ENCODE results near the gene TEX101.
"Not testable (repeated sequence)": the region's sequence is repeated elsewhere in the genome, so short reads cannot be mapped to it uniquely, and the experiment has no call there.

TEX101 gene

DNA sequence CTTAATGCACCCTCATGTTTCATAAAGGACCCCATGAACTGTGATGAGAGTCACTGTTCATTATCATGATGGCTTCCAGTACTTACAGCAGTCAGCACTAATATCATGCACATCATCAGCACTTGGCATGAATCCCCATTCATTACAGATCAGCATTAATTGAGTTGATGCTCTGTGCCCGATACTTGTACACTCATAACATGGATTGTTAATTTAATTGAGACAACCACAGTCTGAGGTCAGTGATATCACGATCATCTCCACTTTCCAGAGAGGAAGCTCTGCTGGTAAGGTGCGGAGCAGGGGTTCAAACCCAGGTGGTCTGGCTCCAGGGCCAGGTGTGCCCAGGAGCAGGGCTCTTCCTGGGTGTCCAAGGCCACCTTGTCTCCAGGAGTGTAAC, 21.2 kb upstream of the TEX101 start:
- H3K36me3 Mint-ChIP-seq (ENCODE audit: low read depth); H3K9me3 Mint-ChIP-seq; H3K4me1 Mint-ChIP-seq (ENCODE audit: low read depth); H3K27me3 Mint-ChIP-seq; H3K4me3 Mint-ChIP-seq; H3K27ac Mint-ChIP-seq; intact Hi-C loops (cut with micrococcal nuclease): not testable (repeated sequence)

DNA sequence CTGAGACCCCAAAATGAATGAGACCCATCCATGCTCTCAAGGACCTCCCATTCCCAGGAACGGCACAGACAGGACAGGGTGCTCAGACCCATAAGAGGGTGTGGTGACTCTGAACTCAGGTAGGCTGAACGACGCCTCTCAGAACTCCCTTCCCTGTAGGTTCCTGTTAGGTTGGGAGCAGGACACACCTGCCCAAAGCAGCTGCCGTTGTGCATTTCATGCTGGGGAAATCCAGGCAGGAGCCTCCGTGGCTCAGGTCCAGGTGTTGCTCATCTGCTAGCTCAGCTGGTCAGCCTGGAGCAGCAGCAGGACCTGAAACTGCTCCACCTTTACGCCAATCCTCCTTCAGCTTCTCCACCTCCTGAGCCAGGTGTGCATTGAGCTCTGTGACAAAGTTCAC, 19.1 kb upstream of the TEX101 start:
- no peak overlapping the region for H3K4me3 Mint-ChIP-seq

DNA sequence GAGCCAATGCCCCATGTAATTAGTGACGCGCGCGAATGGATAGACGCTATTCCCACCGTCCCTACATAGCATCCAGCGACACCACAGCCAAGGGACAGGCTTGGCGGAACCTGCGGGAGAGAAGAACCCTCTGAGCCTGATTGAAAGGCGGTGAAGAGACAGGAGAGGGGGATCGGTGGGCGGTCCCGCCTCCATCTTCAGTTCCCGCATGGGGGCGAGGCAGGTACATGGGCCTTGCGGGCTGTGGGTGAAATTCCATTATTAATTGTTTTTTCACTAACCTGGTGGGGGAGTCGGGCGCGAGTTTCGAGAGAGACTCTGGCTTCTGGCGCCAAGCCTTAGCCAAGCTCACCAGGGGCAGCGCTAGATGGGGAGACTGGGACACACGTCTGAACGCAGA, 8.4 kb upstream of the TEX101 start:
- H3K27me3 Mint-ChIP-seq = peaks cover 2% of the 10 kb centered on the region
- no peaks in the 10 kb centered on the region for H3K9me3 Mint-ChIP-seq
- intact Hi-C loops (cut with micrococcal nuclease) = no loop called here
- no peak overlapping the region for H3K4me3 Mint-ChIP-seq
- no peak overlapping the region for H3K27ac Mint-ChIP-seq
- H3K36me3 Mint-ChIP-seq (ENCODE audit: low read depth) = no peaks in the 10 kb centered on the region
- H3K4me1 Mint-ChIP-seq (ENCODE audit: low read depth) = peaks cover 8% of the 10 kb centered on the region

More for the DNA sequence above, 19.1 kb upstream of the TEX101 start:
- Mint-ChIP-seq H3K9me3 (no peaks in the 10 kb centered on the region), H3K4me1 (ENCODE audit: low read depth) (no peaks in the 10 kb centered on the region), H3K36me3 (ENCODE audit: low read depth) (no peaks in the 10 kb centered on the region), H3K27me3 (no peaks in the 10 kb centered on the region), H3K27ac (no peak overlapping the region)
- intact Hi-C loops (cut with micrococcal nuclease) = no loop called here

DNA sequence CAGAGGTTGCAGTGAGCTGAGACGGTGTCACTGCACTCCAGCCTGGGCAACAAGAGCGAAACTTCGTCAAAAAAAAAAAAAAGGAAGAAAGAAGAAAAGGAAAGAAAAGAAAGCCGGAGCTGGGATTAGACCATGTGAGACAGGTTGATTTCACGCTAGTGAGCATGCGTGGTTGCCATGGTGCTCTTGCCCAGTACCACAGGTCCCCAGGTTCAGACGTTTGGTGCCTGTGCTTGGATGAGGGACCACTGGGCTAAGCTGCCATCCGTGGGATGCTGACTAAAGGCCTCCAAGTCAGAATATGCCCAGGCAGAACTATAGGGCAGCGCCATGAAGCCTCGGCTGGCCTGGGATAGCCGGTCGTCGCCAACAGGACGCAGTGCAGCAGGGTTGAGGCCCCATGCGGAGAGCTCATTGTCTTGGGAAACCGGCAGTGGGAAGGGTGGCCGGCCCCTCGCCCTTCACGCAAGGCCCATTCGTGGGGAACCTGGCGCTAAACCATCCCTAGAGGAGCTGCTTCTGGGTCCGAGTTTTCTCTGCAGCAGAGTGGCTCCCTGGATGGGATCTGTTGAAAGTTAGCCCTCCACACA, 7.2 kb upstream of the TEX101 start:
- Mint-ChIP-seq H3K9me3 (peaks cover under 1% of the 10 kb centered on the region), H3K4me3 (no peak overlapping the region), H3K27me3 (peaks cover 2% of the 10 kb centered on the region), H3K4me1 (ENCODE audit: low read depth) (peaks cover 8% of the 10 kb centered on the region), H3K36me3 (ENCODE audit: low read depth) (no peaks in the 10 kb centered on the region), H3K27ac (no peak overlapping the region)
- intact Hi-C loops (cut with micrococcal nuclease) = no loop called here

DNA sequence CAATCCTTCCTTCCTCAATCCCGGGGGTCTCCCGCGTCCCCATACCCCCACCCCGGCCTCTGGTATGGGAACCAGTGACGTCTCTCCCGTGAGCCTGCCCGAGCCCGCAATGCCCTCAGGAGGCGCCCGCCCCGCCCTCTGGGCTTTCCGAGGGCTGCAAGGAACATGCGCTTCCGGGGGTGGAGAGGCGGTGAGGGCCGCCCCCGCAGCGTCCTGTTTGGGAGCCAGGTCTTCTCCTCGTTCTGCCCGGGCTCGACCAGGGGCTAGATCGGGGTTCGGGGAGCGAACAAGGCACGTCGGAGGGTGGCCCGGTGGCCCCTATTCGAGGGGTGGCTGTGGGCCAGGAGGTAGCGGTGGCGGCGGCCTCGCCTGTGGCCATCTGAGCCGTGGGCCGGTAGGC, 6.6 kb upstream of the TEX101 start:
- peaks cover 6% of the 10 kb centered on the region for H3K9me3 Mint-ChIP-seq
- H3K27ac Mint-ChIP-seq = no peak overlapping the region
- intact Hi-C loops (cut with micrococcal nuclease) = no loop called here
- H3K27me3 Mint-ChIP-seq = peaks cover 2% of the 10 kb centered on the region
- H3K36me3 Mint-ChIP-seq (ENCODE audit: low read depth) = no peaks in the 10 kb centered on the region
- no peak overlapping the region for H3K4me3 Mint-ChIP-seq
- H3K4me1 Mint-ChIP-seq (ENCODE audit: low read depth) = peaks cover 8% of the 10 kb centered on the region

DNA sequence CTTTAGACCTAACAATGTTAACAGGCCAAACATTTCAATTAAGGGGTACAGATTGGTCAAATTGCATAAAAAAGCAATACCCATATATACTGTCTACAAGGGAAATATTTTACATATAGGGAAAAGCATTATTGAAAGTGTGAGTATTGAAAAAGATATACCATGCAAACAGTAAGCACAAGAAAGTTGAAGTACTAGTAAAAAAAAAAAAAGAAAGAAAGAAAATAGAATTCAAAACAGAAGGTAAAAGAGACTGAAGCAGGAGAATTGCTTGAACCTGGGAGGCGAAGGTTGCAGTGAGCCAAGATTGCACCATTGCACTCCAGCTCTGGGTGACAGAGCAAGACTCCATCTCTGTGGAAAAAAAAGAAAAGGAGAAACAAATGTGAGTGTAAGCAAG, 5.3 kb upstream of the TEX101 start:
- H3K27ac Mint-ChIP-seq = no peak overlapping the region
- H3K36me3 Mint-ChIP-seq (ENCODE audit: low read depth) = no peaks in the 10 kb centered on the region
- peaks cover 20% of the 10 kb centered on the region for H3K9me3 Mint-ChIP-seq
- intact Hi-C loops (cut with micrococcal nuclease) = no loop called here
- peaks cover 8% of the 10 kb centered on the region for H3K4me1 Mint-ChIP-seq (ENCODE audit: low read depth)
- H3K4me3 Mint-ChIP-seq = no peak overlapping the region
- no peaks in the 10 kb centered on the region for H3K27me3 Mint-ChIP-seq

DNA sequence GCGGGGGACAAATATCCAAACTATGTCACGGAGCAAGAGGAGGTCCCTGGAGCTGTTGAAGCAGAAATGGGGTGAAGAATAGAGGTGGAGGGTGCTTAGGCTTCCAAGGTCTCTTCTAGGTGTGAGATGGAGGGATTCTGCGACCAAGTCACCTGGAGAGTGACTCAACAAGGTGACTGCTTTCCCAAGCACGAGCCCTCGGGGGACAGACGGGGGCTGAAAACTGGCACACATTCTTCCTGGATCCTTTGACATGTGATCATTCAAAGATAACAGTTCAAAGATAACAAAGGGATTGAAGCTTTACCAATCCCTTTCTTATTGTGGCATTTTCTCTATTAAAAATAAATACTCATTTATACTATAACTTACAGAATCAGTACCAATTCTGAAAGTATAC, 2.2 kb upstream of the TEX101 start:
- Mint-ChIP-seq H3K9me3 (peaks cover 22% of the 10 kb centered on the region), H3K36me3 (ENCODE audit: low read depth) (no peaks in the 10 kb centered on the region), H3K4me1 (ENCODE audit: low read depth) (peaks cover 14% of the 10 kb centered on the region), H3K27ac (no peak overlapping the region), H3K27me3 (no peaks in the 10 kb centered on the region), H3K4me3 (no peak overlapping the region)
- intact Hi-C loops (cut with micrococcal nuclease) = no loop called here

DNA sequence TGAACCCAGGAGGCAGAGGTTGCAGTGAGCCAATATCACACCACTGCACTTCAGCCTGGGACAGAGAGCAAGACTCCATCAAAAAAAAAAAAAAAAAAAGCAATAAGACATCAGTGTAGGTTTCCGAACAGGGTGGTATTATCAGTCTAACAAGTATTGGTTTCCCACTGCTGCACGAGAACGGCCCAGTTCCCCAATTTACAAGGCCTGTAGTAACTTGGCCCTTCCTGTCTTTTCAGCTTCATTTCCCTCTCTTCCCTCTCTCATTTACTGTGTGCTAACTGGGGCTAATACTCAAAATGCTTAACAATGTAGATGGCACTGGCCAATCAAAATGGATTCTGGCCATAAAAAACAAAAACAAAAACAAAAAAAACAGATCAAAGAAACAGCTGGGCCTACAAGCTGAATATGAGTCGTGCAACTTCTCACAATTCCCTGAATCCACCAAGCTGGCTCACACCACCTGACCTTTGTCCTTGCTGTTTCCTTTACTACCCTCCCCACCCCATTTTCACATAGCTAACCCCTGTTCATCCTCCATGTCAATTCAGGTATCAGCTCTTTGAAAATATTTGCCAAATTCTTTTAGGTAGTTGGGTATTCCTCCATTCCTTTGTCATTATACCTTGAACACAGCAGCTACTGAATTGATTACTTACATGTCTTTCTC, 2.4 kb downstream of the TEX101 start:
- H3K27ac Mint-ChIP-seq = no peak overlapping the region
- peaks cover 22% of the 10 kb centered on the region for H3K9me3 Mint-ChIP-seq
- no peaks in the 10 kb centered on the region for H3K27me3 Mint-ChIP-seq
- no peaks in the 10 kb centered on the region for H3K36me3 Mint-ChIP-seq (ENCODE audit: low read depth)
- intact Hi-C loops (cut with micrococcal nuclease) = no loop called here
- no peak overlapping the region for H3K4me3 Mint-ChIP-seq
- peaks cover 8% of the 10 kb centered on the region for H3K4me1 Mint-ChIP-seq (ENCODE audit: low read depth)

DNA sequence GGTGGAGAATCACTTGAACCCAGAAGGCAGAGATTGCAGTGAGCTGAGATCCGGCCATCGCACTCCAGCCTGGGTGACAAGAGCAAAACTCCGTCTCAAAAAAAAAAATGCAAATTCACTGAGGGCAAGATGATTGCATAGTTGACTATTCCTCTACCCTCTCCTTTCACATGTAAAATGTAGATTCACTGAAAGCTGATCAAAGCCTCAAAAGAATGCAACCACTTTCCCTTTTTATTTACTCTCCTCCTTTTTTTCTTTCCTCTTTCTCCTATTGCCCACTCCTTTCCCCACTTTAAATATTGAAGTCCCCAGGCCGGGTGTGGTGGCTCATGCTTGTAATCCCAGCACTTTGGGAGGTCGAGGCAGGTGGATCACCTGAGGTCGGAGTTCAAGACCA, 6.3 kb downstream of the TEX101 start:
- no peak overlapping the region for H3K4me3 Mint-ChIP-seq
- no peak overlapping the region for H3K27ac Mint-ChIP-seq
- no peaks in the 10 kb centered on the region for H3K9me3 Mint-ChIP-seq
- no peaks in the 10 kb centered on the region for H3K36me3 Mint-ChIP-seq (ENCODE audit: low read depth)
- H3K27me3 Mint-ChIP-seq = no peaks in the 10 kb centered on the region
- intact Hi-C loops (cut with micrococcal nuclease) = no loop called here
- peaks cover 19% of the 10 kb centered on the region for H3K4me1 Mint-ChIP-seq (ENCODE audit: low read depth)

DNA sequence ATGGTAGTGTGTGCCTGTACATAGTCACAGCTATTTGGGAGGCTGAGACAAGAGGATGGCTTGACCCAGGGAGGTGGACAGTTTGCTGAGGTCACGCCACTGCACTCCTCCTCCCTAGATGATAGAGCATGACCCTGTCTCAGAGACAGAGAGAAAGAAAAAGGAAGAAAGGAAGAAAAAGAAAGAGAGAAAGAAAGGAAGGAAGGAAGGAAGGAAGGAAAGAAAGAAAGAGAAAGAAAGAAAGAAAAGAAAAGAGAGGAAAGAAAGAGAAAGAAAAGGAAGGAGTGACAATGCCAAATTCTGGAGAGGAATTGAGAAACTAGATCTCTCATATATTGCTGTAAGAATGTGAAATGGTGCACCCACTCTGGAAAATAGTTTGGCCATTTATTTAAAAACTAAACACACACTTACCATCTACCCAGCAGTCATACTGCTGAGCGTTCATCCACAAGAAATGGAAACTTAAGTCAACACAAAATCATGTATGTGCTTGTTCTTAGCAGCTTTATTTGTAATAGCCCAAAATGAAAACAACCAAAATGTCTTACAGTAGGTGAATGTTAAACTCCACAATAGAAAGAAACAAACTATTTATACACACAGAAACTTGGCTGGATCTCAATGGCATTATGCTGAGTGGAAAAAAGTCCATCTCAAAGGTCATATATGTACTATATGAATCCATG, 7.5 kb downstream of the TEX101 start:
- Mint-ChIP-seq H3K36me3 (ENCODE audit: low read depth) (no peaks in the 10 kb centered on the region), H3K27ac (no peak overlapping the region), H3K4me1 (ENCODE audit: low read depth) (peaks cover 15% of the 10 kb centered on the region), H3K4me3 (no peak overlapping the region), H3K27me3 (peaks cover 2% of the 10 kb centered on the region), H3K9me3 (no peaks in the 10 kb centered on the region)
- intact Hi-C loops (cut with micrococcal nuclease) = no loop called here

DNA sequence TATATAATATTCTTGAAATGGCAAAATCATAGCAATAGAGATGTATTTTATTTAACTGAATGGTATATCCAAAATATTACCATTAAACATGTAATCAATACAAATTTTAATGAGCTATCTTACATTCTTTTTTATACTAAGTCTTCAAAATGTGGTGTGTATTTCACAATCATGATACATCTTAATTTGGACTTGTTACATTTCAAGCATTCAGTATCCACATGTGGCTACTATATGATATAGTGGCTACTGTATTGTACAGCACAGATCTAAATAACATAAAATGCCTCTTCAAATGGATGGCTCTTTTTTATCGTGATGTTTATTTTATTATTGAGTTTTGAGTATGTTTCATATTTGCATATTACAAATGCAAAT, 8.0 kb downstream of the TEX101 start:
- intact Hi-C loops (cut with micrococcal nuclease) = no loop called here
- no peaks in the 10 kb centered on the region for H3K9me3 Mint-ChIP-seq
- no peaks in the 10 kb centered on the region for H3K36me3 Mint-ChIP-seq (ENCODE audit: low read depth)
- H3K4me3 Mint-ChIP-seq = no peak overlapping the region
- peaks cover 2% of the 10 kb centered on the region for H3K27me3 Mint-ChIP-seq
- H3K27ac Mint-ChIP-seq = no peak overlapping the region
- H3K4me1 Mint-ChIP-seq (ENCODE audit: low read depth) = peaks cover 11% of the 10 kb centered on the region

DNA sequence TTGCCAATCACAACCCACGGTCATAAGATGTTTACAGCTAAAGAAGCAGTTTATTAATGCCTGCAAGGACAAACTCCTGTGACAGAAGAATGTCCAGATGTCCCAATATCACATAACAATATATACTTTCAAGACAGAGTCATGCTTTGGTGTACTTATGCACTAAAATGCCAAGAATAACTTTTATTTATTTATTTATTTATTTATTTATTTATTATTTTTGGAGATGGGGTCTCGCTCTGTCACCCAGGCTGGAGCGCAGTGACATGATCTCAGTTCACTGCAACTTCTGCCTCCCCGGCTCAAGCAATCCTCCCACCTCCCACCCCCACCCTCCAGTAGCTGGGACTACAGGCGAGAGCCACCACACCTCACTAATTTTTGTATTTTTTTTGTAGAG, 9.1 kb downstream of the TEX101 start:
- no peaks in the 10 kb centered on the region for H3K36me3 Mint-ChIP-seq (ENCODE audit: low read depth)
- intact Hi-C loops (cut with micrococcal nuclease) = no loop called here
- no peak overlapping the region for H3K4me3 Mint-ChIP-seq
- H3K27me3 Mint-ChIP-seq = peaks cover 2% of the 10 kb centered on the region
- no peaks in the 10 kb centered on the region for H3K9me3 Mint-ChIP-seq
- peaks cover 11% of the 10 kb centered on the region for H3K4me1 Mint-ChIP-seq (ENCODE audit: low read depth)
- H3K27ac Mint-ChIP-seq = no peak overlapping the region

DNA sequence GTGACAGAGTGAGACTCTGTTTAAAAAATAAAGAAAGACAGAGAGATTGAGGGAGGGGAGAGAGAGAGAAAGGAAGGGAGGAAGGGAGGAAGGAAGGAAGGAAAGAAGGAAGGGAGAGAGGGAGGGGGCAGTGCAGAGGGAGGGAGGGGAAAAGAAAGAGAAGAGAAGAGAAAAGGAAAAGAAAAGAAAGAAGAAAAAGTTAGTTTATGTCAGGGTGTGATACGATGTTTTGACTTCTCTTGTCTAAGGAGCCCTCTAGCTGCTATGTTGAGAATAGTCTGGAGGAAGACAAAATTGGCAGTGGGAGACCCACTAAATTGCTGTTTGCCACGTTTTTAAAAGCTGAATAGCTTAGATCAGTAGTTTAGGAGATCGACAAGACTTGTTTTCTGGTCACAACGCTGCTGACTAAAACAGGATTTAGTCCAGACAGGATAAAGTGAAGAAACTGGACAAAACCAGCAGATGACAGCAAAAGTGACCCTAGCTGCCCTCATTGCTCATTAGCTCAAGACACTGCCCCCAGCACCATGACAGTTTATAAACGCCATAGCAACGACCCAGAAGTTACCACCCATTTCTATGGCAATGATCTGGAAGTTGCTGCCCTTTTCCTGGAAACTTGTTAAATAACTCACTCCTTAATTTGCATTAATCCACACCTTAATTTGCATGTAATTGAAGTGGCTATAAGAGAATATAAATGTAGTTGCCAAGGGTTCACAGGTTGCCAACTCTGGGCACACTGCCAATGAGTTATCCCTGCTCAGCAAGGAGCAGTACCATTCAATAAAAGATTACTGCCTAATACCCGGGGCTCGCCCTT, 11.1 kb downstream of the TEX101 start:
- intact Hi-C loops (cut with micrococcal nuclease) = no loop called here
- Mint-ChIP-seq H3K36me3 (ENCODE audit: low read depth) (no peaks in the 10 kb centered on the region), H3K9me3 (no peaks in the 10 kb centered on the region), H3K4me1 (ENCODE audit: low read depth) (peaks cover 16% of the 10 kb centered on the region), H3K4me3 (no peak overlapping the region), H3K27me3 (peaks cover 2% of the 10 kb centered on the region), H3K27ac (no peak overlapping the region)

DNA sequence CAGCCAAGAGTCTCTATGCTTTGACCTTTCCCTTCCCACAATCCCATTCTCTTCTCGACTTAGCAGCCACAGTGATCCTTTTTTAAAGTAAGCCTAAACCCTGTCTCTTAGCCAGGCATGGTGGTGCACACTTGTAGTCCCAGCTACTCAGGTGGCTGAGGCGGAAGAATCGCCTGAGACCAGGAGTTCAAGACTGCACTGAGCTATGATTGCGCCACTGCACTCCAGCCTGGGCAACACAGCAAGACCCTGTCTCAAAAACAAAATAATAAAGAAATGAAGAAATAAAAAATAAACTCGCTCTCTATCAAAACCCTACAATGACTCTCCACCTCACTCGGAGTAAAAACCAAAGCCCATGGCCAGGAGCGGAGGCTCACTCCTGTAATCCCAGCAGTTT, 14.7 kb downstream of the TEX101 start:
- peaks cover 2% of the 10 kb centered on the region for H3K27me3 Mint-ChIP-seq
- no peak overlapping the region for H3K27ac Mint-ChIP-seq
- intact Hi-C loops (cut with micrococcal nuclease) = no loop called here
- H3K4me1 Mint-ChIP-seq (ENCODE audit: low read depth) = peaks cover 16% of the 10 kb centered on the region
- no peak overlapping the region for H3K4me3 Mint-ChIP-seq
- H3K9me3 Mint-ChIP-seq = no peaks in the 10 kb centered on the region
- no peaks in the 10 kb centered on the region for H3K36me3 Mint-ChIP-seq (ENCODE audit: low read depth)

Data from dendritic cell treated with granulocyte-macrophage colony-stimulating factor and Interleukin-4, amounts not matched to agents 40 ng/mL and 50 ng/mL, for 4 days (primary cell).